GM19035 (cell line): Measurements from ENCODE around the gene GRIK3.

Experiments used
- ATAC-seq: cut with Tn5 transposase; IDR thresholded peaks from one replicate; pipeline ENCODE4 v1.9.1; 2021; ENCODE audit not compliant: unreplicated experiment

Gene GRIK3

DNA sequence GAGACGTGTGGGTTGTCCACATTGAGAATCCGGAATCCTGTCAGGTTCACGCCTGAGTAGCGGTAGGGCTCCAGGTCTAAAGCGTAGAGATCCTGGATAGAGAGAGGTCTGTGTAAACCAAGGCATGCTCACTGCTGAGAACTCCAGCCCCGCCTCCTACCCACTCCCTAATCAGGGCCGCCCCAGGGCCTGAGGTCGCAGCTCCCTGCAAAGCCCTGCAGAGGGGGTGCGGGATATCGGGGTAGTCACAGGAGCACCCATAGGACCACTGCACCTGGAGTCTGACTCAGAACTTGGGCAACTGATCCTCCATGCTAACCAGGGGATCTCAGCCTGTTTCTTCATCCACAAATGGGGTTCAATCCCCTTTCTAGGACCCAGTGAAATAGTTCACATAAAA, 174.4 kb downstream of the GRIK3 start:
- ATAC-seq, result no peak

GRCh38 chr1:36858981-36859380, 175.3 kb downstream of the GRIK3 start:
- ATAC-seq, result no peak

DNA sequence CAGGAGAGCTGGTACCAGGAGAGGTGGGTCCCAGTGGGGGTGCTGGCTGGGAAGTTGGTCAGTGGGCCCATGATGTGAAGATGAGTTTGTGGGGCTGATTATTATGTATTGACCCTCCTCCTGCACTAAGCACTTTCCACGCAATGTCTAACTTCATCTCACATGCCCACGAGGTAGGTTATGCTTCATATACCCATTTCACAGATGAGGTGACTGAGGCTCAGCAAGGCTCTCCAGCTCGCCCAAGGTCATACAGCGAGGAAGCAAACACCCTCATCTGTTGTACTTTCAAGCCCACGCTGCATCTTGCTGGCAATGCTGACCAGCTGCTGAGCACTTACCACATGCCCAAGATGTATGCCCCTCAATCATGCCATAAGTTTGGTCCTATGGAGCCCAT, 175.8 kb downstream of the GRIK3 start:
- no peak for ATAC-seq

DNA sequence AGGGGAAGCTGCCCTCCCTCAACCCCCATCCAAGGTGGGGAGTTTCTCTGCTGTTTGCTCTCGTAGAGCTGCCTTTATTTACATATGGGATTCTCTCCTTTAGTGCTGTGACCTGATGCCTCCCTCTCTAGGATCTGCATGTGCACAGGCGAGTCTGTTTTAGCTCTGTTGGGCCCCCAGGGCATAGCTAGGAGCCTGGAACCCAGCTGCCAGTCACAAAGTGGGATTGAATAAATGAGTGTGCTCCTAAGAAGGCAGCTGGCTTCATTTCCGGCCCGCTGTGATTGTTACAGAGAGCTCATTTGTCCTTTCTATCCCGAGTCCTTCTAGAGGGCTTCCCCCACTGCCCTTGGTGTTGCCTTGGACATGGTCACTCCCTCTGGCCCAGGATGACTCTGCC, 176.6 kb downstream of the GRIK3 start:
- ATAC-seq, result no peak

DNA sequence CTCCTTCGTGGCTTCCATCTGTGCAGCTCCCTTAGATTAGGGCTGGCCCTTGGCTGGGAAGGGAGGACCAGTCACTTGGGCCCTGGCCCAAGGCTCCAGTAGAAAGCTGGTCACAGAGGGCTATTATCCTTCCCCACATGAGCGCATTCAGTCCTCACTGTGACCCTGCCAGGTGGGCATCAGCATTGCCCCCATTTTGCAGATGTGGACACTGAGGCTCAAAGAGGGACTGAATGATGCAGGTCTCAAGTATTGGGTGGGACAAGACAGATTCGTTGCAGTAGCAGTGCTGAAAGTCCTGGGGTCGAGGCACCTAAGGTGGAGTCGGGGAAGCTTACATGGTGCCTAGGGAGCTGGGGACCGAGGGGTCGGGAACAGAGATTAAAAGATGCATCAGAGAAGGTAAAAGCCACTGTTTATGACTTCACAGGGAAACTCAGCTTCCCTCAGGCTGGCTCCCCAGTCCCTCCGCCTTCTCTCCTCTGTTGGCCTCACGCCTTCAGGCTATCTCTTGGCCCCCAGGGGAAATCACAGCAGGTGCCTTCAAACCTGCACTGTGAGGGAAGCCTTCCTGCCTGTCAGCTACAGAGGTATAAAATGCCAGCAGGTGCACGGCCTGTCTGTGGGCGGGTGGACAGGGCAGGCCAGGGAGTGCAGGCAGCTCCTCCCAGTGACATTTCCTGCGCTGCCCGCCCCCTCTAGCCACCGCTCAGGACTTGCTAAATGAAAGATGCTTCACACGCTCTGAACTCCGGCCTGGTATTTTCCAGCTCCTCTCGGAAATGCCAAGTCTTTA, 178.4 kb downstream of the GRIK3 start:
- no peak for ATAC-seq

- ATAC-seq, result no peak
Observed at GRCh38 chr1:36853638-36854037, 180.7 kb downstream of the GRIK3 start.

GRCh38 chr1:36852586-36852985, 181.7 kb downstream of the GRIK3 start:
- no peak for ATAC-seq

GRCh38 chr1:36851595-36851994, 182.7 kb downstream of the GRIK3 start:
- no peak for ATAC-seq

DNA sequence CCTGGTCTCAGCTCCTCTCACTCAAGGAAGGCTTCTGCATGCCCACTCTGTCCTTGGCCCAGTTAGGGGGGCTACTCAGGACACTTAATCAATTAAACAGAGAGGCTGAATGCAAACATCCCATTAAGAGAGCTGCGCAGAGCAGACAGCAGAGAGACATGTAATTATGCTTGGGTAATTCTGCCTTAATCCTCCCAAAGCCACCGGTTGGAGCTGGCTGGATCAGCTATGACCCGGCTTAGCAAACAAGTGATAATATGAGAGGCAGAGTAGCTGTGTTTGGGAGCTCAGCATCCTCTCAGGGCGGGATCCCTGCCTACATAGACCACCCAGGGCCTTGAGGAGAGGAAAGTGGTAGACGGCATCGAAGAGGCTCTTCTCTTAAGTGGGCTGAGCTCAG, 183.2 kb downstream of the GRIK3 start:
- no peak for ATAC-seq

GRCh38 chr1:36849956-36850355, 184.4 kb downstream of the GRIK3 start:
- no peak for ATAC-seq

GRCh38 chr1:36847761-36848160, 186.6 kb downstream of the GRIK3 start:
- ATAC-seq, result no peak

DNA sequence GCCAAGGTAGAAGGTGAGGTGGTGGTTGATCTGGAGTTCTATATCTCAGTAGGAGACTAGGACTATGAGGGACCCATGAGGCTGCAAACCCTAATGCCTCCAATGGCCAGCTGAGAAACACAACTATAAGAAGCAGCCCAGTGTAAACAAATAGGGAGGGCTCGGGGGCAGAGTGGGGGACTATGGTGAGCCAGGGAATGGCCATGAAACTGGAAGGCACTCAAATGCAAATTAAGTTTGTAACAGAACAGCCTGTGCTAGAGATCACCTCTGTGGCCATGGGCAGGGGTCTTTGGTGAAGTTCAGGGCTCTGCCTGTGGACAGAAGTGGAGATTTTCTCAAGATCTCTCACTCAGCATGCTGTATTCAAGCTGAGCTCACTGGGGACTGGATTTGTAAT, 187.1 kb downstream of the GRIK3 start:
- ATAC-seq, result no peak

DNA sequence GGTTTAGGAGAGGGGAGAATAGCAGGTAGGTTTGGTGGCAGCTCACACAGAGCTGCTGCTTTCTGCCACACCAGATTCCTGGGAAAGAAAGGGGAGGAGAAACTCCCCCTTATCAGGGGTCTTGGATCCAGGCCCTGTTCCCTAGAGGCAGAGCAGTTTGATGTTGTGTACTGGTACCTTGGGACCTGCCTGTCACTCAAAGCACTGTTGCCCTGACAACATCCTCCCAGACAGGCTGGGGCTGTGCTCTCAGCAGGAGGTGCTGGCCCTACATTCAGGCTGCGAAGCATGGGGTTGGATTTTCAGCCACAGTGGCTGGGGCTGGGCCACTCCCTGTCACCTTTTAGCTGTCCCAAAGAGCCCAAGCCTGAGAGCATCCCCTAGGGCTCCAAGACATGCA, 188.0 kb downstream of the GRIK3 start:
- no peak for ATAC-seq

GRCh38 chr1:36845802-36846201, 188.5 kb downstream of the GRIK3 start:
- ATAC-seq, result no peak

GRCh38 chr1:36844917-36845316, 189.4 kb downstream of the GRIK3 start:
- ATAC-seq, result no peak

GRCh38 chr1:36843906-36844610, 190.3 kb downstream of the GRIK3 start:
- ATAC-seq, result no peak

- ATAC-seq, result no peak
Observed at GRCh38 chr1:36843027-36843426, 191.3 kb downstream of the GRIK3 start.

DNA sequence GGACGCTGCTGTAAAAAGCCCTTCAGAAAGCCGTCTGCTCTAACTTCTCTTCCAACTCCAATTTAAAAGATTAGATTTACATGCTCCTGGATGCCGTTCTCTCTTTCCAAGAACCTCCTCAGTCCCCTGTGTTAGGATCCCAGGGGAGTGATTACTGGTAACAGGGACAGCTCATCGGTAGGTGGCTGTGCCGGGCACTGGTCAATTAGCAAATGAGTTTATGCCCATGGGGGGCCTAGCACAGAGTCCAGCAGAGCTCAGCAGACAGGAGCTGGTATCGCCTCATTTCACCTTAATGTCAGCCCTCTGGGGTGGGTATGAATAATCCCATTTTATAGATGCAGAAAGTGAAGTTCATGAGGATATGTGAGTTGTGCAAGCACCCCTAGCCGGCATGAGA, 191.9 kb downstream of the GRIK3 start:
- no peak for ATAC-seq

GRCh38 chr1:36839485-36839884, 194.8 kb downstream of the GRIK3 start:
- ATAC-seq, result no peak

GRCh38 chr1:36838888-36839287, 195.4 kb downstream of the GRIK3 start:
- no peak for ATAC-seq

DNA sequence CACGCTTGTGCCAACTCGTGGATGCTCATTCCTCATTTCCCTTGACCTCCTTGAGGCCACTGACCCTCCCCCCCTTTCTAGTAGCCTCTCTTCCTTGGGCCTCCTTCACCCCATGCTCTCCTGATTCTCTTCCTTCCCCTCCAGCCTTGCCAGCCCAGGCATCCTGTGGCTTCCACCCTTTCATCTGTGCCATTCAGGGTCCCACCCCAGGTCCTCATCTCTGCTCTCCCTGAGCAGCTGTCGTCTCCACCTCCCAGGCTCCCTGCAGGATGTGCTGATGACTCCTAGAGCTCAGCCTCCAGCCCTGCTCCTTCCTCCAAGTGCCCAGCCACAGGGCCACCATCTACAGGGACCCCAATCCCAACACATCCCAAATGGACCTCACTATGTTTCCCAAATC, 197.4 kb downstream of the GRIK3 start:
- no peak for ATAC-seq

GRCh38 chr1:36836196-36836883, 198.0 kb downstream of the GRIK3 start:
- no peak for ATAC-seq
